ENCODE measurements around the gene WWOX. TPM values are rescaled to one million over a fixed set of nuclear protein-coding genes. Genes with fewer than 3 reads are reported as not detected.

The WWOX gene
- total RNA-seq, 2 donors from 2014 or later, result 30.0 to 35.4 TPM

GRCh38 chr16:78655331-78656113, 556.1 kb downstream of the WWOX start:
- no peak for DNase-seq
- 92% methylated on average over 5 of the region's 5 CpGs; no CpG with 5 or more reads in 1 of the 2 experiments for WGBS, 2 experiments (ENCODE audit: insufficient coverage in 1 of 2, insufficient read length in 1 of 2)
- Histone ChIP-seq H3K36me3 (ENCODE audit: control insufficient read depth, insufficient read depth, low read length) (no peaks in the 10 kb centered on the region), H3K9me3 (ENCODE audit: control insufficient read depth, low read length) (no peaks in the 10 kb centered on the region), H3K9ac (ENCODE audit: extremely low read depth, low read length, poor library complexity, severe bottlenecking) (no peak overlapping the region), H3K27me3 (ENCODE audit: control insufficient read depth, insufficient read depth, low read length, poor library complexity, severe bottlenecking) (no peaks in the 10 kb centered on the region), H3K27ac (ENCODE audit: low read depth, low read length) (no peak overlapping the region), H3K4me1 (ENCODE audit: control insufficient read depth, insufficient read depth, low read length) (peaks cover 15% of the 10 kb centered on the region), H3K4me3 (ENCODE audit: low read length) (no peak overlapping the region)
- no peaks in the 10 kb centered on the region for H3K36me3 Mint-ChIP-seq (ENCODE audit: low read depth)
- H3K27ac Mint-ChIP-seq, result no peak overlapping the region
- no peaks in the 10 kb centered on the region for H3K9me3 Mint-ChIP-seq
- TF ChIP-seq CTCF (conservative IDR thresholded peaks at IDR 0.05), result no peak
- H3K4me1 Mint-ChIP-seq, result peaks cover 26% of the 10 kb centered on the region
- no peaks in the 10 kb centered on the region for H3K27me3 Mint-ChIP-seq (ENCODE audit: insufficient read depth)
- H3K4me3 Mint-ChIP-seq, result no peak overlapping the region

DNA sequence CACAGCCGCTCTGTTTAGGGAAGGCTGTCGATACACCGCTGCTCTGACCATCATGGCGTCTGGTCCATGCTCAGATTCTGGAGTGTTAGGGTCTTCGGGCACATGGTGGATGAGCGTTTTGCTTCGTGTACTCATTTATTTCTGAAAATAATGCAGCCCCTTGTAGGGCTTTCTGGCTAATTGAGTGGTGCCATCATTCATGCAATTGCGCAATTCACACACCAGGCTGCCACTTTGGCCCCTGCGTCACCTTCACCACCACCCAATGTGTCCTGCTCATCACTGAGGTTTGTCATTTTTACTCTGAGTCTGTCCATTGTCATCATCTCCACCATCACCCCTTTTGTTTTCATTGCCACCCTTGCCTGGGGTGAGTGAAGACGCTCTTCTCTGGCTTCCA, 557.4 kb downstream of the WWOX start:
- H3K9ac ChIP-seq (ENCODE audit: extremely low read depth, low read length, poor library complexity, severe bottlenecking), result no peak overlapping the region
- 85 to 86% methylated on average over 9 of the region's 10 CpGs for WGBS, 2 experiments (ENCODE audit: insufficient coverage in 1 of 2, insufficient read length in 1 of 2)
- H3K36me3 ChIP-seq (ENCODE audit: control insufficient read depth, insufficient read depth, low read length), result no peaks in the 10 kb centered on the region
- Mint-ChIP-seq H3K4me3 (no peak overlapping the region), H3K9me3 (no peaks in the 10 kb centered on the region), H3K27ac (no peak overlapping the region), H3K36me3 (ENCODE audit: low read depth) (no peaks in the 10 kb centered on the region), H3K4me1 (peaks cover 29% of the 10 kb centered on the region), H3K27me3 (ENCODE audit: insufficient read depth) (no peaks in the 10 kb centered on the region)
- H3K4me1 ChIP-seq (ENCODE audit: control insufficient read depth, insufficient read depth, low read length), result peaks cover 15% of the 10 kb centered on the region
- H3K9me3 ChIP-seq (ENCODE audit: control insufficient read depth, low read length), result no peaks in the 10 kb centered on the region
- H3K27ac ChIP-seq (ENCODE audit: low read depth, low read length), result no peak overlapping the region
- no peak overlapping the region for H3K4me3 ChIP-seq (ENCODE audit: low read length)
- H3K27me3 ChIP-seq (ENCODE audit: control insufficient read depth, insufficient read depth, low read length, poor library complexity, severe bottlenecking), result no peaks in the 10 kb centered on the region
- no peak for DNase-seq
- TF ChIP-seq CTCF (conservative IDR thresholded peaks at IDR 0.05), result peak; percentile 24

DNA sequence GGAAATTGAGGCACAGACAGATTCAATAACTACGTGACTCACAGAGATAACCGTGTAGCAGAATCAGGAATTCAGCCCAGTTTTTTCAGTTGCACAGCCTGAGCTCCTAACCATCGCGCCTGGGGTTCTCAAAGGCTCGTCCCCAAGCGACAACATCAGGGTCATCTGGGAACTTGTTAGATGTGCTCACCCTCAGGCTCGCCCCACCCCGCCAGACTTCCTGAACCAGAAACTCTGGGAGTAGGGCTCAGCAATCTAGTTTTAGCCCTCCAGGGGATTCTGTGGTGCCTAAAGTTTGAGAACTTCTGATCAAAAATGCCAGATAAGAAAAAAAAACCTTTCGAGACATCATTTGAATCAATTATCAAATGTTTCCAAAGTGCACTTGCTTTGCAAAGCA, 559.8 kb downstream of the WWOX start:
- no peak for DNase-seq
- Histone ChIP-seq H3K27me3 (ENCODE audit: control insufficient read depth, insufficient read depth, low read length, poor library complexity, severe bottlenecking) (no peaks in the 10 kb centered on the region), H3K36me3 (ENCODE audit: control insufficient read depth, insufficient read depth, low read length) (no peaks in the 10 kb centered on the region), H3K4me3 (ENCODE audit: low read length) (no peak overlapping the region), H3K4me1 (ENCODE audit: control insufficient read depth, insufficient read depth, low read length) (peaks cover 15% of the 10 kb centered on the region), H3K9me3 (ENCODE audit: control insufficient read depth, low read length) (no peaks in the 10 kb centered on the region), H3K27ac (ENCODE audit: low read depth, low read length) (no peak overlapping the region), H3K9ac (ENCODE audit: extremely low read depth, low read length, poor library complexity, severe bottlenecking) (no peak overlapping the region)
- 92 to 94% methylated on average over 9 of the region's 9 CpGs for WGBS, 2 experiments (ENCODE audit: insufficient coverage in 1 of 2, insufficient read length in 1 of 2)
- Mint-ChIP-seq H3K27me3 (ENCODE audit: insufficient read depth) (no peaks in the 10 kb centered on the region), H3K36me3 (ENCODE audit: low read depth) (no peaks in the 10 kb centered on the region), H3K4me1 (peaks cover 36% of the 10 kb centered on the region), H3K4me3 (no peak overlapping the region), H3K9me3 (no peaks in the 10 kb centered on the region), H3K27ac (no peak overlapping the region)
- TF ChIP-seq CTCF (conservative IDR thresholded peaks at IDR 0.05), result no peak

Measured in endodermal cell (in vitro differentiated cells).